GM10847 (cell line): Measurements from ENCODE around the gene NPPB.

Source experiments
- POLR2A ChIP-seq: IDR thresholded peaks from 2 replicates; pipeline ENCODE4 v1.6.1; 2011; ENCODE audit not compliant: insufficient read length; ENCODE audit errors: extremely low read depth

Gene NPPB

DNA sequence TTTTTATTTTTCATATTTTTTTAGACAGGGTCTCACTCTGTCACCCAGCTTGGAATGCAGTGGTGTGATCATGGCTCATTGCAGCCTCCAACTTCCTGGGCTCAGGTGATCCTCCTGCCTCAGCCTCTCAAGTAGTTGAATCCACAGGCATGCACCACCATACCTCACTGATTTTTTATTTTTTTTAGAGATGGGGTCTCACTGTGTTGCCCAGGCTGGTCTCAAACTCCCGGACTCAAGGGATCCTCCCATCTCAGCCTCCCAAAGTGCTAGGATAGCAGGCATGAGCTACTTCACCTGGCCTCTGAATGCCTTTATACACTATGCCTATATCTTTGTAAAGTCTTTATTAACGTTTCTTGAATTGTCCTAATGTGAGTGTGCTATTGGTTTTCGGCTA, 10.4 kb upstream of the NPPB start:
- TF ChIP-seq POLR2A = no peak

DNA sequence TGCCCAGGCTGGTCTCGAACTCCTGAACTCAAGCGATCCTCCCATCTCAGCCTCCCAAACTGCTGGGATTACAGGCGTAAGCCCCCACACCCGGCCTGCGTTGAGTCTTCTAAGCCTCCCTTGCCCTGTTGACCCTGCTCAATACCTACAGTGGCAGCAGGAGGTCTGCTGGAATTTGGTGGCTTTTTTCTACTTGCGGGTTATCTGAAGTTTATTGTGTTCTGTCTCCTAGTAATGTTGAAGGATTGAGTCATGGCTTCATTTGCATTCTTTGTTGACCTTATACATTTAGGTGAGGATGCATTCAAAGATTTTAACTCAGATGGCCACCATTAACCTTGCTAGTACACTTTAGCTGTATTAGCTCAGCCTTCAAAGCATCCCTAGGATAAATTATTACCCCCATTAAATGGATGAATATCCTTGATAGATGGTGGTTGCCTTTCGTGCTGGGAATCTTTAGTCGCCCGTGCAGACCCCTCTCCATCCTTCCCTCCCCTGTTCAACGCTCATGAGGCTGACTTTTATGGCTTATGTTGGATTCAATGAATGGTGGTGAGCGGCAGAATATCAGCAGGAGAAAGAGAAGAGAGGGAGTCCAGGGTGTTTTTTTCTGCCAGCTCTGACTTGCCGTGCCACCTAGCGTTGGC, 9.7 kb upstream of the NPPB start:
- TF ChIP-seq POLR2A = no peak

DNA sequence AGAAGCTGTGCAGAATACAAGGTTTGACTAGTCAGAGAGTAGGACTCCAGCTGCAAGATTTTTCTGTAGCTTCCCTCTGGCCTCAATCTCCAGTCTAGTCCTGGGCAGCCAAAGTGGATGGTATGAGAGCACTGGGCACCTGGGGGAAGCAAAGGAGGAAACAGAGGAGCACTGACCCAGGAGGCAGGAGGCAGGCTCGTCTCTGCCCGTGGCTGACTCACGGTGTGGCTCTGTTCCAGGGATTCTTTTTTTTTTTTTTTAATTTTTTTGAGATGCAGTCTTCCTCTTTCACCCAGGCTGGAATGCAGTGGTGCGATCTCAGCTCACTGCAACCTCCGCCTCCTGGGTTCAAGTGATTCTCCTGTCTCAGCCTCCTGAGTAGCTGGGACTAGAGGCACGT, 4.1 kb upstream of the NPPB start:
- no peak for TF ChIP-seq POLR2A

DNA sequence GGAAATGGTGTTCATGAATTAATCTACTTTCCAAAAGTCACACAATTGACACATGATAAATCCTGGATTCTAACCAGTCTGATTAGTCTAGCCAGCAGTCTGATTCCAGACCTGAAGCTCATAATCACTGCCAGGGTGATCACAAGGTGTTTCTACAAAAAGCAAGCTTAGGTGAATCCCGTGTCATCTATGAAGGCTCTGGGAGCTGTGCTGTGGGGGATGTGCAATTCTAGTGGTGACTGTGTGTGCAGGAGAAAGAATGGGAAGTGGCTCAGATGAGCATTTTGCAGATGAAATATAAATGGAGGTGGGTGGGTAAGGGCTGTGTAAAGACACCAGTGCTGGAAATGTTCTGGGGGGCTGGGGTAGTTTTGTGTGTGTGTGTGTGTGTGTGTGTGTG, 1.8 kb upstream of the NPPB start:
- no peak for TF ChIP-seq POLR2A

DNA sequence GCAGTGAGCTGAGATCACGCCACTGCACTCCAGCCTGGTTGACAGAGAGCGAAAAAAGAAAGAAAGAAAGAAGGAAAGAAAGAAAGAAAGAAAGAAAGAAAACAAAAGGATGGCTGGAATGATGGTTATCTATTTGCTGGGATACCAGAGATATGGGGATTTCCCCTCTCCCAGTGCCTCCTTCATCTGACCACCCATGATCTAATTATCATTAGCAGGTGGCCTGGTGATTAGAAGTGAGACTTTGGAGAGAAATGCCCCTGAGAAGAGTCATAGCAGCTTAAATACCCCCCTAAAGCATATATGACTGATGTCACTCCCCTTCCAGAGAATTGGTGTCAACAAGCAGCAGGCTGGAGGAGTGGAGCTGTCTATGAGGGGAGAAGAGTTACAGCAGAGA, 1.3 kb upstream of the NPPB start:
- TF ChIP-seq POLR2A = no peak

DNA sequence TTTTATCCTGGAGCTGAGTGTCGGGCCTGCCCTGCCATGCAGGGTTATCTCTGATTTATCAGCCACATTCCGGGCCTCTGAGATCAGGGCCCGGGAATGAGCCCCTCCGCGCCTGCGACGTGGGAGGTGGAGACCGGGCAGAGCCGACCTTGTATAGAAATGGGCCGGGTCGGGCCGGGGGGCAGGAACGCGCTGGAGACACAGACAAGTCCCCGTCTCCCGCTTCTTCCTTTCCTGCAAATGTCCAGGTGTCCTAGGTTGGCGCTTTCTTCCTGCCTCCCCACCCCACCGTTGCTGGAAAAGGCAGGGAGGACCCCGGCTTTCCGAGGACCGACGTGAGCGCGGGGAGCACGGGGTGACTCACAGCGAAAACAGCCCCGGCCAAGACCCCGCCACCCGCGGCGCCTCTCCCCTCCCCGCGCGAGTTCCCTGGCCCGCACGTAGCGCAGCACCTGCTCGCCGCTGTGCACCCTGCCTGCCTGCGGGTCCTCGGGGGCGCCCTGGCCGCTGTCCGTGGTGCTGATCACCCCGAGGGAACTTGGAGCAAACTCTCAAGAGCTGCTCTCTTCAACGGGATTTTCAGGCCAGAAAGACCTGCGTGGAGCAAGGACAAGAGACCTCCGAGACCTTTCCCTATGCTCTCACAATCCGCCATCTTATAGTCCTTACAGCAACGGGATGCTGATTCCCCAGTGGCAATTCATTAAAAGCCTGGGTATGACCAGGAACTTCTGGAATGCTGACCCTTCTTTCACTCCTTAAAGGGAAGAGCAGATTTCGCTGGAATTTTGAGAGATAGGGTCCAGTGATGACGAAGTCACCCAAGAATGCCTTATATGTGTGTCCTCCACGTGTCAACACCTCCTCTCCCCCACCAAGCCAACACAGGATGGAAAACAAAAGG, 475 bp upstream of the NPPB start:
- TF ChIP-seq POLR2A = no peak

DNA sequence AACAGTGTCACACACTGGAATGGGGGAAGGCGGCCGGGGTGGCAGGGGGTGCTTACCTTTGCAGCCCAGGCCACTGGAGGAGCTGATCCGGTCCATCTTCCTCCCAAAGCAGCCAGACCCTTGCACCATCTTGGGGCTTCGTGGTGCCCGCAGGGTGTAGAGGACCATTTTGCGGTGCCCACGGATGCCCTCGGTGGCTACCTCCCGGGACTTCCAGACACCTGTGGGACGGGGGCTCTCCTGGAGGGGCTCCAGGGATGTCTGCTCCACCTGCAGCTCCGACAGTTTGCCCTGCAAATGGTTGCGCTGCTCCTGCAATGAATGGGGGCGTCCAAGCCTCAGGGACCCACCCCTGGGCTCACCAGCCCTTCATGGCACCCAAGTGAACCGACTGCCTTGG, 587 bp downstream of the NPPB start:
- TF ChIP-seq POLR2A = no peak

DNA sequence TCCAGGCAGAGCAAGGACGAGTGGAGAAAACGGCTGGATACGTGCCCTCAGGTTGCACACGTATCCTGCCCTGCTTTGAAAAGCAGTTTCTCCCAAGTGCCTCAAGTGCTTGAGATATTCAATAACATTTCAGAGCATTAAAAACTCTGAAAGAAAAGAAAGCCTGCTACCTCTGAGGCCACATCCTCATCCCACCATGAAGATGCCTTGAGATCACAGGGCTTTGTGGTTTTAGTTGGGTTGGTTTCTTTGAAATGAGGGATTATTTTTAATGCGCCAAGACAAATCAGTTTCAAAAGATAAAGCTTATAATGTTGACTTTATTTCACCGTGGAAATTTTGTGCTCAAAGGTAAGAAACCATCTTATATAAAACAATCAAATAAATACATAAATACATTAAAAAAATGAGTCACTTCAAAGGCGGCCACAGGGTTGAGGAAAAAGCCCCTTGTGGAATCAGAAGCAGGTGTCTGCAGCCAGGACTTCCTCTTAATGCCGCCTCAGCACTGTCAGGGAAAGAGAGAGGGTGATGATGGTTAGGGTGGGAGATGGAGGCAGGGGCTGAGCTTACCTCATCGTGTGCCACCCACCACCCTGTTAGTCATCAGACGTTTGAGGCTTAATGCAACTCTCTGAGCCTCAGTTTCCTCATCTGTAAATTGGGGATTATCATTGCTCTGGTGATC, 1.4 kb downstream of the NPPB start:
- TF ChIP-seq POLR2A = no peak

DNA sequence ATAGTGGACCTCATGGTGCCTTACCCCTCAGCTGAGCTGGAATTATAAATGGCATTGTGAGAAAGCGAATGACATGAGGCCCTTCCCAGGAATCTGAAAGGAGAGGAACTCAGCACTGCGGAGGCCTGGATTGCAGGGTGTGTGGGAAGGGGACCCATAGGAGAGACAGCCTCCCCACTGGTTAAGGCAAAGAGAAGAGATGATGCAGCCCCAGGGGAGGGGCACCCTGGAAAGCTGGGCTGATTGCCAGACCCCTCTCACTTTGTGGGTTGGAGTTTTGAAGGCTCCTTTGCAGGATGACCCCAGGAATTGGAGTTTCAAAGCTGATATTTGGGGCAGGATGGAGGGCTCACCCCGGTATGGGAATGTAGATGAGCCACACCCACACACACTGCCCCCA, 2.0 kb downstream of the NPPB start:
- TF ChIP-seq POLR2A = no peak

DNA sequence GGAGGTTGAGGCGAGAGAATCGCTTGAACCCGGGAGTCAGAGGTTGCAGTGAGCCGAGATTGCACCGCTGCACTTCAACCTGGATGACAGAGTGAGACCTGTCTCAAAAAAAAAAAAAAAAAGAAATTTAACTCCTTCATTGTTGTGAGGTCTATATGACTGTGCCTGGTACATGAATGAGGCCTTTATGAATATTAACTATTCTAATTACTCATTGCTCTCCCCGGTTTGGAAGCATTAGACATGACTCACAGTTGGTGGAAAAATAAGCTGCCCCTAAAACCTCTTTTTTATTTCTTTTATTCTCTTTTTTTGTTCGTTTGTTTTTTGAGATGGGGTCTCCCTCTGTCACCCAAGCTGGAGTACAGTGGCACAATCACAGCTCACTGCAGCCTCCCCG, 3.3 kb downstream of the NPPB start:
- TF ChIP-seq POLR2A = no peak

DNA sequence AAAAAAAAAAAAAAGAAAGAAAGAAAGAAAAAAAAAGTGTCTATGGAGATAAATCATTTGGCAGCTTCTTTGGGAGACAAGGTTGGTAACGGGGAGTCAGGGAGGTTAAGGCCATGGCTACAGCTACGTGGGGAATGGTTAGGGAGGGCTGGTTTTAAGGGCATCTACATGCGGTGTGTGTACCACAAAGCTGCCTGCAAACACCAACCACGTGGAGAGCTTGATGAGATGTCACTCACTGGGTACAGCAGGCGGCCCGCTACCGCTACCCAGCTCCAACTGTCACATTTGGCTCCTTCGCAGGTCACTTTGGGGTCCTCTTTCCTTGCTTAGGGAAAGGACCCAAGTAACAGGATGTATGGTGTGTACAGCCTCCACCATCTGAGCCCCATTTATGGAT, 4.2 kb downstream of the NPPB start:
- no peak for TF ChIP-seq POLR2A

DNA sequence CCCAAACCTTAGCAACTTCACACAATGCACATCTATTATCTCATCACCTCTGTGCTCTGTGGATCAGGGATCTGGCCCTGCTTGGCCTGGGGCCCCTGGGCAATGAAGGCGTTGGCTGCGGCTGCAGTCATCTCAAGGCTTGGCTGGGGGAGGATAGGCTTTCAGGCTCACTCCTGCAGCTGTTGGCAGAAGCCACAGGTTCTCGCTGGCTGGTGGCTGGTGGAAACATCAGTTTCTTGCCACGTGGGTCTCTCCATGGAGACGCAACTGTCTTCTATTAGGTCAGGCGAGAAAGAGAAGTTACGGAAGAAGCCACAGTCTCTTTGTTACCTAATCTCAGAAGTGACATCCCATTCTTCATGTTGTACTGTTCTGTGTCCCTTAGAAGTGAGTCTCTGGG, 7.6 kb downstream of the NPPB start:
- no peak for TF ChIP-seq POLR2A

DNA sequence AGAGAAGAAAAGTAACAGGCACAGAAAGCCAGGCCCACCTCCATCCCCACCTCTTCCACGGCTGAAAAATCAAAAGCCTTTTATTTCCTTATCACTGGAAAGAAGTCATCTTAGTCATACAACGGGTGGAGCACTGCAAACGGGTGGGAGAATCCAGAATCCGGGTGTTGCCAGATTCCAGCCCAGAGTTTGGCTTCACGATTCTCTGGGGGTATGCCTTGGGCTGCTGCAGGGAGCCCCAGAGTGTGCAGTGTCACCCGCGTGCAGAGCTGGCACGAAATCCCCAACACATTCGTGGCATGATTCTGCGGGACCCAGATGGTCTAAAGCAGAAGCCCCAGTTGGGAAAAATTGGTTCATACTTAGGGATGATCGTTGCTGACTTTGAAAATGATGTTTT, 8.6 kb downstream of the NPPB start:
- no peak for TF ChIP-seq POLR2A

DNA sequence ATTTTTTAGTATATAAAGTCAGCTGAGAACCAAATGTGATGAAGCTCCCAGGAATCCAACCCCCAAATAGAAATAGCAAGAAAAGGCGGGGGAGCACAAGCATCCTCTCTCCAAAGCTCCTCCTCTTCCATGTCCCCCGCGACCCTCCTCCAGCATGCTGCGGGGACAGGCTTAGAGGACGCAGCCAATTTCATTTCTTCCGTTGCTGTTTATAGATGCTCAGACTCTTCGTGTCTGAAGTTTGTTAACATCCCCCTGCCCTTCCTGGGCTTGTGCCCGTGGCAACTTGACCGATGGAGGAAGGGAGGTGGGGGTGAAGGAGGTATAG, 10.4 kb downstream of the NPPB start:
- no peak for TF ChIP-seq POLR2A

DNA sequence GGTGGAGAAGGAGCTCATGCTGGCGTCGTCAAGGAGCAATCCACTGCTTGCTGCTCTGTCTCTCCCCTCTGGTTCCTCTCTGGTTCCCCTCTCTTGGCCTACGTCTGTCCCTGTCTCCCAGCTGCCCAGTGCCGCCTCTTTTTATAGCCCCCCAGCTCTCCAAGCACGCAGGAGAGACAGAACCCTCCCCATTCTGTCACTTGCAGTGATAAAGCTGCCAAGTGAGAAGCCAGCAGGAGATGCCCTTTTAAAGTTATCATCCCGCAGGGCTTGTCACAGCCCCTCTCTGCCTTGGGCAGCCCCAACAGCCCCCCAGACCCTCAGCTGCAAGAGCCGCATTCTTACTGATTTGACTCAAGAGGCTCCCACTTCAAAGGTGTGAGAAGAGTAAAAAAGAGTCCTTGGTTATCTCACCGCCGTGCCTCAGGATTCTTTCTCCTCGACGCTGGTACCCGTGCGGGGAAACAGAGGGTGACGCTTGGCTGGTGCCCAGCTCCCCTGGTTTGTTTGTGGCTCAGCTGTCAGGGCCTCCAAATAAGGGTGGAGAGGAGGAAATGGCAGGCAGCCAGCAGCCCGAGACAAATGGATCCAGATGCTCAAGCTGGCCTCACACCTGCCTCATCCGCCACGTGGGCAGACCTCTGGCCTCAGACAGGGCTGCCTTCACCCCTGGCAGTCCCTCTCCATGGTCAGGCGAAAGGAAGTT, 10.9 kb downstream of the NPPB start, which contains the start of gene NPPA:
NPPA (minus strand) TSS at position 117 of the 706 bp plus-strand sequence; CDS start at position 18, 99 bp downstream.
- TF ChIP-seq POLR2A = no peak
